C4-2B (cell line): ENCODE data around the gene MINDY4.

Source experiments
- CTCF ChIP-seq: fragments of 450-650 bp; conservative IDR thresholded peaks from 2 replicates; pipeline ENCODE4 v1.5.1; 2017; ENCODE audit warnings: mild to moderate bottlenecking
- ZFX ChIP-seq: fragments of 450-650 bp; IDR thresholded peaks from 2 replicates; pipeline ENCODE4 v1.6.1; 2017

GRCh38 chr7:30920021-30920583, 148.9 kb downstream of the MINDY4 start:
- TF ChIP-seq CTCF = no peak
- TF ChIP-seq ZFX = no peak
